Neural progenitor cell (in vitro differentiated cells): ENCODE data around the gene TOLLIP.

Experiments
- CTCF ChIP-seq: fragments of 200-600 bp; sonication (generic); IDR thresholded peaks from 2 replicates; pipeline ENCODE4 v1.5.1; 2017; ENCODE audit warnings: antibody characterized with exemption, mild to moderate bottlenecking
- EZH2 ChIP-seq: fragments of 200-600 bp; sonication (generic); IDR thresholded peaks from 2 replicates; pipeline ENCODE4 v1.6.1; 2017; ENCODE audit warnings: antibody characterized with exemption, mild to moderate bottlenecking, moderate library complexity
- EZH2phosphoT487 ChIP-seq: fragments of 200-600 bp; sonication (generic); IDR thresholded peaks from 2 replicates; pipeline ENCODE4 v1.6.1; 2017; ENCODE audit warnings: antibody characterized with exemption

GRCh38 chr11:1339066-1339675, 29.7 kb upstream of the TOLLIP start:
- TF ChIP-seq CTCF (no peak), EZH2 (no peak), EZH2phosphoT487 (no peak)
